ENCODE measurements around the gene MSLN.
"Not testable (repeated sequence)": the region's sequence is repeated elsewhere in the genome, so short reads cannot be mapped to it uniquely, and the experiment has no call there.

The MSLN gene

DNA sequence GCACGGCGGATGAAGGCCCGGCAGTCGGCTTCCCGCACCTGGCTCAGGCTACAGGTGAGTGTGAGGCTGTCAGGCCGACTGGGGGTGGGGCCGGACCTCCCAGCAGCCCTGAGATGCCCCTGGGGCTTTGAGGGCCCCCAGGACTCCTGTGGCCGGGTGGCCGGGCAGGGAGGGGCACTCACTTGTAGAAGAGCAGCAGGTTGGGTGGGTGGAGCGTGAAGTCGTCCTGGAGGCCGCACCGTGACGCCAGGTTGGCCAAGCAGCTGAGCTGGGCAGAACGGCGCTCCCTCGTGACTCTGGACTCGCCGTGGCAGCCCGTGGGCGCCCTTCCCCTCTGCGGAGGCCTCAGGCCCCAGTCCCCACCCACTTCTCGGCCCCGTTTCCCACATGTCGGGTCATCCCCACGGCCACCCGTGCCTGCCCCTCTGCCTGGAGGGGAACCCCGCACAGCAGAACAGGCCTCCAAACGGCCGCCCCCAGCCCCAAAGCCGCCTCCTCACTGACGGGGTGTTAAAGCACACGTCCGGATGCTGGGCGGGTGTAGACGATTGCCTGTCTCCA, 14.8 kb downstream of the MSLN start:
- DNase-seq (ENCODE audit: low read depth in 2 of 2) = no peak

- not testable (repeated sequence) for DNase-seq (ENCODE audit: low read depth in 2 of 2)
Observed at GRCh38 chr16:776298-776697, 15.8 kb downstream of the MSLN start.

GRCh38 chr16:776824-777223, 16.3 kb downstream of the MSLN start:
- DNase-seq (ENCODE audit: low read depth in 2 of 2) = no peak

GRCh38 chr16:777826-778225, 17.3 kb downstream of the MSLN start:
- DNase-seq (ENCODE audit: low read depth in 2 of 2) = no peak

- DNase-seq (ENCODE audit: low read depth in 2 of 2) = no peak
Observed at GRCh38 chr16:778447-778846, 17.9 kb downstream of the MSLN start.

GRCh38 chr16:778909-779527, 18.5 kb downstream of the MSLN start:
- DNase-seq (ENCODE audit: low read depth in 2 of 2) = no peak

DNA sequence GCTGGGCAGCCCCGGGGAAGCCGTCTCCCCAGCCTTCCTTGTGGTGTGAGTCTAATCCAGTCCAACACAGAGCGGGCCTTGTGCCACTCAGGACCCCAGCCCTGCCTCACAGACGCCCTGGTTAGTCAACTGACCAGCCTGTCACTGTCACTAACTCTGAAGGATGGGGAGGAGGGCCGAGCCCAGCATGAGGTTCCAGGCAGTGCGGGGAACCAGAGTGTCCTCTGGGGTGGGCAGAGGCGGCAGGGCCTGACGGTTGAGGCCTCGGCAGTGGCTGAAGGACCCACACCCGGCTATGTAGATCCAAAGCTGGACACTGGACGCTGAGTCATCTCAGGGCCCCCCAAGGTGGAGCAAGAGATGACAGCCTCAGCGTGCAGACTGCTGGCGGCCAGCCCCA, 19.0 kb downstream of the MSLN start:
- DNase-seq (ENCODE audit: low read depth in 2 of 2) = no peak

GRCh38 chr16:780296-780695, 19.8 kb downstream of the MSLN start:
- DNase-seq (ENCODE audit: low read depth in 2 of 2) = no peak

DNA sequence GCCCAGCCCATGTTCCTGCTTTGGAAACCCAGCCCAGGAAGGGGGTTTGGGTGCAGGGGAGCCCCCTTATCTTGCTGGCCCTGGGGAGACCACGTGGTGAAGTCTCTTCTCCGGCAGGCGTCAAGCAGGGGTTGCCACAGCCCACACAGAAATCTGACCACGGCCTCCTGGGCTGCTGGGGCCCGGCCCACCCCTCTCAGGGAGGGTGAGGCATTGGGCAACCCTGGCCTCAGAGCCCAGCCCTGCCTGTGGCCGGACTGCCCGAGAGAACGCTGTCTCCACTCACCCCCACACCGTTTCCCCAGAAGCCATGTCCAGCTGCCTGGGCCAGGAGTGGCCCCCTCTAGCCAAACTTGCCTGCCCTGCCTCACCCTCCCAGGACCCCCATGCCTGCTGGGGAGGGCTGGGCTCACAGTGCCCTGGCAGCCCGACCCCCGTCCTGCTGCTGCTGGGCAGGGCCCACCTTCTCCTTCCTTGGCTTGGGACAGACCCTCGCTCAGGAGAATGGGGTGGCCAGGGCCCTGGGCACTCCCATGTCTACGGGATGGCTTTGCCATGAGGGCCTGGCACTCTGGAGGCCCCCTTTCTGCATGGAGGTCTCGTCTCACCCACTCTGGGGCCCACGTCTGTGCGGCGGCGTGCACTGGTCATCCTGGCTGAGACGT, 20.9 kb downstream of the MSLN start:
- DNase-seq (ENCODE audit: low read depth in 2 of 2) = no peak

DNA sequence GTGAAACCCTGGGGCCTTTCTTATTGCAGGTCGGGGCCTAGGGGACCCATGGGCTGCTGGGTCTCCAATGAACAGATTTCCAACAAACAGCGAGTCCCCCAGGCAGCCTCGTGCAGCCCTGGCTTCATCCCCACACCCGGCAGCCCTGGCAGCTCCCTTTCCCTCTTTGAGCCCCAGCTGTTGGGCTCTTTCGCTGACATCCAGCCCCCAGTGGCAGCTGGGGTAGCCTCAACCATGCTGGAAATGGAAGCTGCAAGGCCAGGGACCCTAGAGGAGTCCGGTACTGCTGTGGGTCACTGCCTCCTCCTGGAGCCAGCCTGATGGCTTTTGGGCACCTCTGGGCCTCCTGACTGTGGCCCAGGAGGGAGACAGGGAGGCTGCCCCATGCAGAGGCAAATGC, 21.7 kb downstream of the MSLN start:
- no peak for DNase-seq (ENCODE audit: low read depth in 2 of 2)

DNA sequence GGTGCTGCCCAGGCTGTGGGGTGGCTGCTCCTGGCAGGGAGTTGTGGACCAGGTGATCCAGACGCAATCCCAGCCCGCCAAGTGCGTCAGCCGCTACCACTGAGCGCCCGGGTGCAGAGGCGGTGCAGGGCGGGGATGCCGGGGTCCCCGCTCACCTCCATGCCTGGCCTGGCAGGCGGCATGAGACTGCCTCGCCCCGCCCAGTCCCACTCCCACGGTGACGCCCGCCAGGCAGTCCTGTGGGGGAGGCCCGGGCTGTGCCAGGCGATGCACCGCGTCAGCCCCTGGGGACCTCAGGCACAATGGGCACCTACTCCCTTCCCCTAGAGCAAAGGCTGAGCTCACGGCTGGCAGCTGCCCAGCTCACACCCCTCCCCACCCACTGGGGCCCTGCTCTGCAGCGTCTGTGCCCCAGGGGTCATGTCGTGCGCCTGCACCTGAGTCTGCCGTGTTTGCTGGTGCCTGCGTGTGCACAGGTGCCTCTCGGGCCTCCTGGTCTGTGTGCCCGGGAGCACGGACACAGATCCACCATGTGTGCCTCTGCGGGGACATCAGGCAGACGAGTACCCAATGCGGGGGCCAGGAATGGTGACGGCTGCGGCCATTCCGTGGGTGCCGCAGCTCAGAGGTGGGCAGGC, 22.4 kb downstream of the MSLN start:
- DNase-seq (ENCODE audit: low read depth in 2 of 2) = no peak

GRCh38 chr16:783404-784161, 23.0 kb downstream of the MSLN start:
- no peak for DNase-seq (ENCODE audit: low read depth in 2 of 2)

- DNase-seq (ENCODE audit: low read depth in 2 of 2) = no peak
Observed at GRCh38 chr16:784431-784830, 23.9 kb downstream of the MSLN start.

DNA sequence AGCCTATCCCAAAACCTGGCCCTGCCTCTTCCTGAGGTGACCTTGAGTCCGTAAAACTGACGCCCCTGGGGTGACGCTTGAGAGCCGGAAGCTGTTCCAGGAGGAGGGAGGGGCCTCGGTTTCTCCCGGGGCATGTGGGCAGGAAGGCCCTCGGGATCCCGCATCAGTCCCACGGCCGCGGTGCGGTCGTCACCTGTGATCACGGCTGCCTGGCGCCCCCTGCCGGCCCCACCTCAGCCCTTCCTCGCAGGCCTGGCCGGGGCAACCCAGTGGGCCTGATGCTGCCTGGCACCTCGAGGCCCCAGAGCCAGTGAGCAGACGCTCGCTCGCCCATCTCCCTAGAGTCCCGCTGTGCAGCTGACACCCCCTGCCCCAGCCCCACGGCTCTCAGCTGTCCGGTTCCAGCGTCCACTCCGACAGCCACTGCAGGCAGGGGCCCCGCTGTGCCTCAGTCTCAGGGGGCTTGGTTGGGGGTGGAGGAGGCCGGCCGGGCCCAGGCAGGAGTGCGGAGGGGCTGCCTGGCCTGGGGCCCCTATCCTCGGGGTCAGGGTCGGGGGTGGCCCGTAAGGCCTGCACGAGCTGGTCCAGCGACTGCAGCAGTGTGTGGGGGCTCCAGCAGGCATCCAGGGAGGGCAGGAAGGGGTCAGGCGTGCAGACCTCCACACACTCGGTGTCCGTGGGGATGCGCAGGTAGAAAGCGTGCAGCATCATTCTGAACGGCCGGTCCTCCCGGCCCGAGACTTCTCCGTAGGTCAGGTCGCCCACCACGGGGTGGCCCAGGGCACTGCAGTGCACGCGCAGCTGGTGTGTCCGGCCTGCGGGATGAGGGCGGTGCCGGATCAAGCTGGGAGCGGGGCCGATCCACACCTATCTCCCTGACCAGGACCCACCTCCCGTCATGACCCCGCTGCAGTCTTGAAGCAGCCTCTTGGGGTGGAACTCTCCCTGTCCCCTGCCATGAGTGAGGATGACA, 25.3 kb downstream of the MSLN start:
- peak; percentile 48 to 63 for DNase-seq (ENCODE audit: low read depth in 2 of 2)

DNA sequence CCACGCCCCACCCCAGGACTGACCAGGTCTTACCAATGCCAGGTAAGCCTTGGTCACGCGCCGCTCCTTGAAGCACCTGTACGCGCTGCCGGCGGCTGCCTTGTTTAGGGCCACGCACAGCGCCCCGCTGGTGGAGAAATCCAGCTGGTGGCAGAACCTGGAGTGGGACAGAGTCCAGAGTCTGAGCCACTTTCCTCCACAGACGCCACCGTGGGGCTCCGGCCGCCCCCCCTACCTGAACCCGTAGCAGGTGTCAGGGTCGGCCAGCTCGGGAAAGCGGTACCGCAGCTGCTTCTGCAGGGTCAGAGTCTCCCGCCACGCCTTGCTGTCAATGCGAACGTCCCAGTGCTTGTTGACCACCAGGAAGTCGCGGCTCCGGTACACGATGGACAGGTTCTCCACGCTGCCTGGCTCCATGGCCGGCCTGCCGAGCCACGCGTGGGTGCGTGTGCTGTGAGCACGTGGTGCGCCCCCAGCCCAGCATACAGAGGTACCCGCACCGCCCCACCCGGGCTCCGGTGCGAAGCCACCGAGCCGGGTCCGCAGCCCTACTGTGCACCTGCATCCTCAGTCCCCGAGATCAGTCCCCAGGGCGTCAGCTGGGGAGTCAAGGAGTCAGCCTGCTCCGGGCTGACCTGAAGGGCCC, 26.9 kb downstream of the MSLN start:
- no peak for DNase-seq (ENCODE audit: low read depth in 2 of 2)

- DNase-seq (ENCODE audit: low read depth in 2 of 2) = no peak
Observed at GRCh38 chr16:787978-788398, 27.5 kb downstream of the MSLN start, which contains the start of gene RPUSD1. TSS of gene RPUSD1 (minus strand) at chr16:788381. CDS start at chr16:787737, 644 bp downstream.

DNA sequence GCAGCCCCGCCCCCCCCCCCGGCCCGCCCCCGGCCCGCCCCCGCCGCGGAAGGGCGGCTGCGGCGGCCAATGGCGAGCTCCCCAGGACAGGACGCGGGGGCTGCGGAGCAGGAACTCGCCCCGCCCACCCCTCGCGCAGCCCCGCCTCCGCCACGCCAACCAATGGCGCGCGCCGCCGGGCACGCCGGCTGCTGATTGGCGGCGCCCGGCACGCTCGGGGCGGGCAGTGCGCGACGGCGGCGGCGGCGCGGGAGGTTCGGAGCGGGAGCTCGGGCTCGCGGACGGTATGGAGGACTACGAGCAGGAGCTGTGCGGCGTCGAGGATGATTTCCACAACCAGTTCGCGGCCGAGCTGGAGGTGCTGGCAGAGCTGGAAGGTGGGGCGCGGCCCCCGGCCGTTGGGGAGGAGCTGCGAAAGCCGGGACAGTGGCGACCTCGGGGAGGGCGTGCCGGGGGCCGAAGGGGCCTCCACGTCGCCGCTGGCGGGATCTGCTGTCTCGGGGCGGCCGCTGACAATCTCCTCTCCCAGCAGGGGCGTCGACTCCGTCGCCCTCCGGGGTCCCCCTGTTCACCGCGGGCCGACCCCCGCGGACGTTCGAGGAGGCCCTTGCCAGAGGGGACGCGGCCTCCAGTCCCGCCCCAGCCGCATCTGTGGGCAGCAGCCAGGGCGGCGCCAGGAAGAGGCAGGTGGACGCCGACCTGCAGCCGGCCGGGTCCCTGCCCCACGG, 28.0 kb downstream of the MSLN start, which contains the start of gene CHTF18:
CHTF18 (plus strand) TSS at position 222 of the 728 bp plus-strand sequence; CDS start at position 287, 65 bp downstream.
- DNase-seq (ENCODE audit: low read depth in 2 of 2) = peak; percentile 83 to 92

DNA sequence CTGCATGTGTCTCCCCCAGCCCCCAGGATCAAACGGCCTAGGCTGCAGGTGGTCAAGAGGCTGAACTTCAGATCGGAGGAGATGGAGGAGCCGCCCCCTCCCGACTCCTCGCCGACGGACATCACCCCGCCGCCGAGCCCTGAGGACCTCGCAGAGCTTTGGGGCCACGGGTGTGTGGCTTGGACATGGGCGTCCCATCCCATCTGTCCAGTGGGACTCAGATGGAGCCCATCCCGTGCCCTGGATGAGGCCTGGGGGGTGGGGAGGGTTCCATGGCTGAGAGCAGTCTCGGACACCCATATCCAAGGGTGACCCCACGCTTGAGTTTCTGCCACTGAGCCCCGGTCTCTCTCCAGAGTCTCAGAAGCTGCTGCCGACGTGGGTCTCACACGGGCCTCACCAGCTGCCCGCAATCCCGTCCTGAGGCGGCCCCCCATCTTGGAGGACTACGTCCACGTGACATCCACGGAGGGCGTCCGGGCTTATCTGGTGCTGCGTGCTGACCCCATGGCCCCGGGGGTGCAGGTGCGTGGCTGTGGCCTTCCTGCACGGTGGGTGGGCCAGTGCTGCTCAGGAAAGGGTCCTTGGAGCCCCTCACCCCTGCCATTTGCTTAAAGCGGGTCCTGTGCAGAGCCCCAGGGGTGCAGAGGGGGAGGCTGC, 28.8 kb downstream of the MSLN start:
- DNase-seq (ENCODE audit: low read depth in 2 of 2) = no peak

- DNase-seq (ENCODE audit: low read depth in 2 of 2) = no peak
Observed at GRCh38 chr16:790086-790485, 29.6 kb downstream of the MSLN start.

All from stimulated activated CD8-positive, alpha-beta memory T cell treated with anti-CD3 and anti-CD28 coated beads, Interleukin-7, amount 100 ng/mL, for 1 hour (primary cell).